Mesenchymal stem cell (in vitro differentiated cells and primary cell): ENCODE data around the gene OGFOD2.
A peak's percentile ranks its signal among the peaks of the same experiment; 100 is the strongest.

Experiments
- DNase-seq: peaks from one replicate; pipeline ENCODE4 v3.0.0-alpha.2; 2013
- H2AFZ ChIP-seq: one replicate; pipeline ENCODE4 v1.6.1; 2013; ENCODE audit warnings: low read depth, mild to moderate bottlenecking, control low read depth, inconsistent platforms, low read length, moderate library complexity
- H2AK5ac ChIP-seq: 2 replicates; pipeline ENCODE4 v1.6.1; 2013; ENCODE audit warnings: low read length, moderate library complexity, mild to moderate bottlenecking, inconsistent platforms; ENCODE audit not compliant: severe bottlenecking
- H2BK120ac ChIP-seq: one replicate; pipeline ENCODE4 v1.6.1; 2013; ENCODE audit warnings: low read depth, mild to moderate bottlenecking, inconsistent platforms, low read length, moderate library complexity
- H2BK12ac ChIP-seq, 2 experiments: one replicate each; pipeline ENCODE4 v1.6.1; 2013; ENCODE audit warnings: inconsistent platforms in 2 of 2, low read length in 2 of 2, mild to moderate bottlenecking in 2 of 2, moderate library complexity in 2 of 2, control low read depth in 1 of 2
- H2BK15ac ChIP-seq: one replicate; pipeline ENCODE4 v1.6.1; 2013; ENCODE audit warnings: mild to moderate bottlenecking, low read depth, inconsistent platforms; ENCODE audit not compliant: poor library complexity, severe bottlenecking
- H2BK5ac ChIP-seq: 2 replicates; pipeline ENCODE4 v1.6.1; 2013; ENCODE audit warnings: low read depth, mild to moderate bottlenecking, low read length, control low read depth, inconsistent platforms; ENCODE audit not compliant: poor library complexity, severe bottlenecking
- H3K14ac ChIP-seq, 2 experiments: one replicate each; pipeline ENCODE4 v1.6.1; 2013; ENCODE audit warnings: inconsistent platforms in 2 of 2, low read length in 2 of 2, control low read depth in 1 of 2, mild to moderate bottlenecking in 1 of 2, moderate library complexity in 1 of 2
- H3K18ac ChIP-seq, 2 experiments: one replicate each; pipeline ENCODE4 v1.6.1; 2013; ENCODE audit warnings: inconsistent platforms in 2 of 2, low read length in 2 of 2, control low read depth in 1 of 2, low read depth in 1 of 2, mild to moderate bottlenecking in 1 of 2
- H3K23ac ChIP-seq, 2 experiments: one replicate each; pipeline ENCODE4 v1.6.1; 2013; ENCODE audit warnings: inconsistent platforms in 2 of 2, low read length in 2 of 2, mild to moderate bottlenecking in 2 of 2, moderate library complexity in 2 of 2, control low read depth in 1 of 2
- H3K27ac ChIP-seq: 2 replicates; pipeline ENCODE4 v1.5.1; 2013; ENCODE audit warnings: mild to moderate bottlenecking, moderate library complexity, low read length, control low read depth, inconsistent platforms; ENCODE audit not compliant: poor library complexity, severe bottlenecking
- H3K27me3 ChIP-seq, 2 experiments: 2 replicates each; pipeline versions ENCODE4 v1.6.1 to v1.7.0; 2013; ENCODE audit warnings: low read length in 2 of 2, mild to moderate bottlenecking in 2 of 2, moderate library complexity in 2 of 2, control low read depth in 1 of 2, inconsistent platforms in 1 of 2; ENCODE audit not compliant: control insufficient read depth in 1 of 2, insufficient read depth in 1 of 2
- H3K36me3 ChIP-seq, 2 experiments: 2 replicates each; pipeline versions ENCODE4 v1.6.1 to v1.7.0; 2013; ENCODE audit warnings: low read length in 2 of 2, control low read depth in 1 of 2, inconsistent platforms in 1 of 2, low read depth in 1 of 2, mild to moderate bottlenecking in 1 of 2; ENCODE audit not compliant: insufficient read depth in 2 of 2, control insufficient read depth in 1 of 2
- H3K4ac ChIP-seq, 2 experiments: one replicate each; pipeline ENCODE4 v1.6.1; 2013; ENCODE audit warnings: inconsistent platforms in 2 of 2, low read length in 2 of 2, mild to moderate bottlenecking in 2 of 2, moderate library complexity in 2 of 2, control low read depth in 1 of 2, low read depth in 1 of 2
- H3K4me1 ChIP-seq: 2 replicates; pipeline ENCODE4 v1.6.1; 2013; ENCODE audit warnings: low read depth, low read length, control low read depth; ENCODE audit not compliant: control insufficient read depth, insufficient read depth
- H3K4me2 ChIP-seq: 2 replicates; pipeline ENCODE4 v1.6.1; 2013; ENCODE audit warnings: low read length, mild to moderate bottlenecking, inconsistent platforms; ENCODE audit not compliant: poor library complexity, severe bottlenecking
- H3K4me3 ChIP-seq, 2 experiments: 2 replicates each; pipeline versions ENCODE4 v1.5.1 to v1.7.0; 2013; ENCODE audit warnings: low read length in 2 of 2, mild to moderate bottlenecking in 2 of 2, control low read depth in 1 of 2, low read depth in 1 of 2; ENCODE audit not compliant: insufficient read depth in 1 of 2
- H3K79me1 ChIP-seq: replicated peaks from 2 replicates; pipeline ENCODE4 v1.6.1; 2013; ENCODE audit warnings: mild to moderate bottlenecking, control low read depth, low read length, inconsistent platforms; ENCODE audit not compliant: poor library complexity, severe bottlenecking
- H3K9ac ChIP-seq: 2 replicates; pipeline ENCODE4 v1.7.0; 2013; ENCODE audit warnings: mild to moderate bottlenecking, low read length, moderate library complexity
- H3K9me3 ChIP-seq: 2 replicates; pipeline ENCODE4 v1.7.0; 2013; ENCODE audit warnings: mild to moderate bottlenecking, low read length; ENCODE audit not compliant: control insufficient read depth
- H4K8ac ChIP-seq: one replicate; pipeline ENCODE4 v1.6.1; 2013; ENCODE audit warnings: inconsistent platforms, mild to moderate bottlenecking, low read length, moderate library complexity
- H4K91ac ChIP-seq: one replicate; pipeline ENCODE4 v1.6.1; 2013; ENCODE audit warnings: mild to moderate bottlenecking, low read length, inconsistent platforms
- WGBS: methylation state at CpG from one replicate; pipeline ENCODE4 v1.1.7; 2013; ENCODE audit warnings: mixed read lengths; 5-methylcytosine and 5-hydroxymethylcytosine counted together

OGFOD2 gene

DNA sequence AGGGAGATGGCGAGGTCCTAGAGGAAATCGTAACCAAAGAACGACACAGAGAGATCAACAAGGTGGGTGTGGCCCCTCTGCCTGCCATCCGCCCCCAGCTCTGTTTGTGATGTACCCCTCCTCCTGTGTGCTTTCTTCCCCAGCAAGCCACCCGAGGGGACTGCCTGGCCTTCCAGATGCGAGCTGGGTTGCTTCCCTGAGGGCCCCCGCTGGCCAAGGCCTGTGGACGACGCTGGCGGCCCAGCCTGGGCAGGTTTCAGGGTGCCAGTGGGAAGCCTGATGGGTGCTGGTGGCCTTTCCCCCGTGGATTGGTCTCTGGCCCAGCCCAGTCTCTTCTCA lies 7.4 kb downstream of the OGFOD2 start:
- Histone ChIP-seq H3K27ac (no peak overlapping the region), H2AK5ac (no peak overlapping the region), H3K9me3 (no peaks in the 10 kb centered on the region), H3K36me3 (peaks cover 32 to 69% of the 10 kb centered on the region in 2 experiments), H3K4me1 (peaks cover 54% of the 10 kb centered on the region), H2AFZ (no peak overlapping the region), H3K18ac (no peak overlapping the region), H3K4ac (no peak overlapping the region), H3K14ac (no peak overlapping the region), H3K79me1 (peaks cover 27% of the 10 kb centered on the region), H2BK120ac (no peak overlapping the region), H4K91ac (no peak overlapping the region), H3K4me2 (peak overlapping the region; percentile 81), H3K23ac (no peak overlapping the region), H3K9ac (peak overlapping the region; percentile 92), H2BK5ac (no peak overlapping the region), H3K27me3 (no peaks in the 10 kb centered on the region), H2BK15ac (no peak overlapping the region), H4K8ac (peak overlapping the region; percentile 19), H2BK12ac (peak overlapping the region in 1 of 2 experiments; percentile 24), H3K4me3 (peak overlapping the region in 1 of 2 experiments; percentile 98)
- WGBS, result 87% methylated on average over 10 of the region's 11 CpGs
- DNase-seq, result no peak

DNA sequence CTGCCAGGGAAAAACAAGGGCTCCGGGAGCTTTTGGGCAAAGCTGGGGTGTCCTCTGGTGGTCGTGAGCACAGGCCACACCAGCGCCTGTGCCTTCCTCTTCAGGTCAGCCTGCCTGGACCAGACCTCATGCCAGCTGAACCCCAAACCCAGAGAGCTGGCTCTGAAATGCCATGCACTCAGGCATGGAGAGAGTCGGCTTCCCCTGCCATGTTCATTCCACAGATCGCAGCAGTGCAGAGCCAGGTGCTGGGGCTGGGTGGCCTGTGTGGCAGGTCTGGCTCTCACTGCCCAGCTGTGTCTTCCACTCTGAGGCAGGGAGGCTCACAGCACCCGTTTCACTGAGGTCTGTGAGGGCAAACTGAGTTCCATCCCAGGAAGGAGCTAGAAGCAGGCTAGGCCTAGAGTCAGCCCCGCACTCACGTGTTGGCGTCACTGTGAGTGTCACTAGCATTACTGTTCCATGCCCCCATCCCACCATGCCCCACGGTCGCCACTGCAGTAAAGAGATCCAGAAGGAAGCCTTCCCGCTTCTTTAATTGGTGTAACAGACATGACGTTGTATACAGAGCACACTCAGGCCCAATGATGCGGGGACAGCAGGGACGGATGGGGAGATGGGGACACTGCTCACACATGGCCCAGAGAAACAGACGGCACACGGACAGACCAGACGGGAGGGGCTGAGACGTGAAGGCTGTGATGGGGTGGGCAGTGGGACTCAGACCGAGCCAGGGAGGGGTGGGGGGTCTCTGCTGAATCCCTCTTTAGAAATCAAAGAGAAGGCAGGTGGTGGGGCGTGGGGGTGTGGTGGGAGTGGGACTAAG lies 8.1 kb downstream of the OGFOD2 start:
- Histone ChIP-seq H3K27ac (no peak overlapping the region), H3K27me3 (no peaks in the 10 kb centered on the region), H2BK12ac (no peak overlapping the region), H3K79me1 (peaks cover 19% of the 10 kb centered on the region), H3K4me1 (peaks cover 54% of the 10 kb centered on the region), H3K9ac (peak overlapping the region; percentile 92), H4K91ac (no peak overlapping the region), H3K36me3 (peaks cover 35 to 69% of the 10 kb centered on the region in 2 experiments), H2BK5ac (no peak overlapping the region), H3K14ac (no peak overlapping the region), H3K18ac (no peak overlapping the region), H2AK5ac (no peak overlapping the region), H4K8ac (peak overlapping the region; percentile 9), H3K9me3 (no peaks in the 10 kb centered on the region), H3K4ac (no peak overlapping the region), H2BK120ac (no peak overlapping the region), H2BK15ac (no peak overlapping the region), H2AFZ (no peak overlapping the region), H3K4me2 (no peak overlapping the region), H3K4me3 (peak overlapping the region in 1 of 2 experiments; percentile 98), H3K23ac (no peak overlapping the region)
- DNase-seq, result no peak
- 91% methylated on average over 21 of the region's 21 CpGs for WGBS

DNA sequence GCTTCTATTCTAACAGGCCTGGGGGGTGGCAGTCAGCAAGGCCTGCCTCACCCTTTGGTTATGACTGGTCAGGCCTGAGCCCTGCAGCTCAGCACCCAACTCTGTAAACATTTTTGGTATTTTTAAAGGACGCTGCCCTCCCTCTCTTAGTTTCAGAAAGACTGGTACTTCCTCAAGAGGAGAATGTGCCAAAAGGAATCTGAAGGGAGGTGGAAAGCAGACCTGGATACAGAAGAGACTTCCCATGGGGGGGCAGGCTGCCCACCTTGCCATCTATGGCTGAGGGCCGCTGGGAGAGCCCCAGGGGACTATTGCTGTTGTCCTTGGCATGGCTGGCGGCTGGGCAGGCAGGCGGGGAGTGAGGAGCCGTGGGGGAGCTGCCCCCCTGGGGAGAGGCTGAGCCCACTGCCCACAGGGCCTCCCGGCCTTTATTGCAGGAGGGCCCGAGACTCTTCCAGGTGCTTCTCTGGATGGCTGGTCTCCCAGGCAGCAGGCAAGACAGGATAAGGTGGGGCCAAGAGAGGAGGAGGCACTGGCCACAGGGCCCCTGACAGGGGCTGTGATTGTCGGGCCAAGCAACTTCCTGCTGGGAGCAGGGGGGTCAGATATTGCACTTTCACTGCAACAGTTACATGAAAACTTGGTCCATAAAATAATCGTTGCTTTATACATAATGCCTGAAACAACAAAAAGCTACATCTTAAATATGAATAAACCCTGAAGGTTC lies 8.9 kb downstream of the OGFOD2 start:
- H3K18ac ChIP-seq, result no peak overlapping the region
- no peak overlapping the region for H3K4me2 ChIP-seq
- WGBS, result 67% methylated on average over 9 of the region's 9 CpGs

More for the DNA sequence above, 8.9 kb downstream of the OGFOD2 start:
- no peak for DNase-seq
- Histone ChIP-seq H3K9me3 (no peaks in the 10 kb centered on the region), H3K27ac (no peak overlapping the region), H4K8ac (peak overlapping the region; percentile 43), H3K79me1 (peaks cover 12% of the 10 kb centered on the region), H4K91ac (no peak overlapping the region), H3K4me3 (peak overlapping the region in 1 of 2 experiments; percentile 57), H2BK5ac (peak overlapping the region; percentile 25), H2BK12ac (peak overlapping the region in 1 of 2 experiments; percentile 54), H2BK15ac (no peak overlapping the region), H3K14ac (no peak overlapping the region), H3K4ac (peak overlapping the region in 1 of 2 experiments; percentile 15), H3K36me3 (peaks cover 38 to 68% of the 10 kb centered on the region in 2 experiments), H3K4me1 (peaks cover 48% of the 10 kb centered on the region), H3K23ac (peak overlapping the region in 1 of 2 experiments; percentile 26), H2AK5ac (no peak overlapping the region), H3K9ac (peak overlapping the region; percentile 71), H2AFZ (no peak overlapping the region), H3K27me3 (no peaks in the 10 kb centered on the region), H2BK120ac (no peak overlapping the region)
